HepG2 (cell line): ENCODE data around the gene NT5C. TPM values are rescaled to one million over a fixed set of nuclear protein-coding genes. Genes with fewer than 3 reads are reported as not detected.

Source experiments
- ERF ChIP-seq: IDR thresholded peaks from 2 replicates; pipeline ENCODE4 v1.6.1; 2018; ENCODE audit warnings: missing biosample characterization, missing genetic modification reagents
- GLMP ChIP-seq: sonication (generic); formaldehyde crosslinking; IDR thresholded peaks from 2 replicates; pipeline ENCODE4 v1.9.0; 2021; ENCODE audit warnings: missing genetic modification reagents, mild to moderate bottlenecking, borderline replicate concordance
- GPN1 ChIP-seq: sonication (generic); formaldehyde crosslinking; IDR thresholded peaks from 2 replicates; pipeline ENCODE4 v1.5.1; 2020; ENCODE audit warnings: missing genetic modification reagents, borderline replicate concordance
- HDAC1 ChIP-seq: sonication (generic); formaldehyde crosslinking; IDR thresholded peaks from 2 replicates; pipeline ENCODE4 v1.5.1; 2020; ENCODE audit warnings: mild to moderate bottlenecking, missing genetic modification reagents
- HINFP ChIP-seq: sonication (generic); formaldehyde crosslinking; IDR thresholded peaks from 2 replicates; pipeline ENCODE4 v1.4.0; 2020; ENCODE audit warnings: low read depth, mild to moderate bottlenecking, missing genetic modification reagents
- JUND ChIP-seq: sonication (generic); formaldehyde crosslinking; IDR thresholded peaks from 2 replicates; pipeline ENCODE4 v1.8.0; 2022; ENCODE audit warnings: mild to moderate bottlenecking, missing genetic modification reagents
- KDM2A ChIP-seq: sonication (generic); formaldehyde crosslinking; IDR thresholded peaks from 2 replicates; pipeline ENCODE4 v1.4.0; 2020; ENCODE audit warnings: low read depth, missing genetic modification reagents, borderline replicate concordance
- KLF16 ChIP-seq, 2 experiments: sonication (generic) in 1 of 2; formaldehyde crosslinking in 1 of 2; IDR thresholded peaks; 2 replicates each; pipeline versions ENCODE4 v1.6.1 to v1.8.0; 2016 to 2023; ENCODE audit warnings: missing genetic modification reagents in 2 of 2, missing compliant biosample characterization in 1 of 2
- MEF2D ChIP-seq: sonication (generic); formaldehyde crosslinking; IDR thresholded peaks from 2 replicates; pipeline ENCODE4 v1.5.1; 2020; ENCODE audit warnings: mild to moderate bottlenecking, missing genetic modification reagents
- NFKB2 ChIP-seq: sonication (generic); formaldehyde crosslinking; IDR thresholded peaks from 2 replicates; pipeline ENCODE4 v1.4.0; 2020; ENCODE audit warnings: missing genetic modification reagents, borderline replicate concordance
- RELA ChIP-seq: sonication (generic); formaldehyde crosslinking; IDR thresholded peaks from 2 replicates; pipeline ENCODE4 v1.4.0; 2020; ENCODE audit warnings: missing genetic modification reagents
- XBP1 ChIP-seq: sonication (generic); formaldehyde crosslinking; IDR thresholded peaks from 2 replicates; pipeline ENCODE4 v1.5.0; 2020; ENCODE audit warnings: missing genetic modification reagents
- ZBTB43 ChIP-seq: sonication (generic); formaldehyde crosslinking; conservative IDR thresholded peaks from 2 replicates; pipeline ENCODE4 v1.4.0; 2020; ENCODE audit warnings: missing genetic modification reagents
- ZNF275 ChIP-seq: sonication (generic); formaldehyde crosslinking; IDR thresholded peaks from 2 replicates; pipeline ENCODE4 v1.8.0; 2022; ENCODE audit warnings: missing genetic modification reagents, mild to moderate bottlenecking, inconsistent platforms, borderline replicate concordance
- ZNF44 ChIP-seq: sonication (generic); formaldehyde crosslinking; IDR thresholded peaks from 2 replicates; pipeline ENCODE4 v1.5.1; 2020; ENCODE audit warnings: mild to moderate bottlenecking, missing genetic modification reagents
- ZNF574 ChIP-seq: sonication (generic); formaldehyde crosslinking; IDR thresholded peaks from 2 replicates; pipeline ENCODE4 v1.4.0; 2020; ENCODE audit warnings: missing genetic modification reagents
- ZNF605 ChIP-seq: sonication (generic); formaldehyde crosslinking; IDR thresholded peaks from 2 replicates; pipeline ENCODE4 v1.8.0; 2022; ENCODE audit warnings: mild to moderate bottlenecking, missing genetic modification reagents
- ZNF747 ChIP-seq: sonication (generic); formaldehyde crosslinking; IDR thresholded peaks from 2 replicates; pipeline ENCODE4 v1.8.1; 2023; ENCODE audit warnings: missing genetic modification reagents, mild to moderate bottlenecking, borderline replicate concordance
- ZNF761 ChIP-seq: sonication (generic); formaldehyde crosslinking; conservative IDR thresholded peaks from 2 replicates; pipeline ENCODE4 v1.4.0; 2020; ENCODE audit warnings: mild to moderate bottlenecking, missing genetic modification reagents
- ZNF891 ChIP-seq: sonication (generic); formaldehyde crosslinking; IDR thresholded peaks from 2 replicates; pipeline ENCODE4 v1.5.0; 2020; ENCODE audit warnings: mild to moderate bottlenecking, missing genetic modification reagents
- polyA plus RNA-seq, 8 experiments: library from polyadenylated mRNA; depleted of rRNA in 3 of 8; stranded (reverse) in 7 of 8; unstranded in 1 of 8; fragments of >200 nt; fragmentation: Illumina TruSeq in 4 of 8; extraction: Trizol in 4 of 8; gene quantifications; 2 replicates each; pipeline versions ENCODE4 v1.2.1 to v1.2.3, GENCODE V29; 2011 to 2016; ENCODE audit warnings: low read depth in 4 of 8, missing spikeins in 1 of 8, mixed read lengths in 1 of 8; ENCODE audit not compliant: insufficient read depth in 1 of 8
- total RNA-seq, 5 experiments: library from RNA; depleted of rRNA; stranded (reverse); fragments of >200 nt; fragmentation: Illumina TruSeq; extraction: Trizol; gene quantifications; 2 replicates each; pipeline ENCODE4 v1.2.3, GENCODE V29; 2016; ENCODE audit warnings: low read depth in 1 of 5

NT5C gene
- total and polyA plus RNA-seq, 2 of the 13 experiments (the other 11 are each of a cell fraction or from before 2014, with no cell fraction given), result 42.8 to 48.6 TPM

GRCh38 chr17:75087558-75088453 lies 43.7 kb downstream of the NT5C start, which contains the start of gene SLC16A5 (continued):
- TF ChIP-seq JUND (CRISPR knock-in tag), result no peak
- TF ChIP-seq NFKB2 (CRISPR knock-in tag), result no peak
- TF ChIP-seq MEF2D (CRISPR knock-in tag), result no peak; the same call in 1 of the 2 replicates
- 0 out of 2 replicates have a peak, but pooled peaks have one; percentile 57 for TF ChIP-seq ZNF747
- TF ChIP-seq ZNF574, result peak; percentile 27; the same call in 1 of the 2 replicates
- TF ChIP-seq HINFP (CRISPR knock-in tag), result no peak
- no peak for TF ChIP-seq ZNF44
- no peak for TF ChIP-seq GLMP
- TF ChIP-seq XBP1 (CRISPR knock-in tag), result no peak
- peak; percentile 63; the same call in 1 of the 2 replicates for TF ChIP-seq ERF (CRISPR knock-in tag)
- peak in 1 of 2 experiments; percentile 64; a peak in 1 of 4 replicates for TF ChIP-seq KLF16 (CRISPR knock-in tag; IDR thresholded peaks at IDR 0.05)
- no peak for TF ChIP-seq GPN1 (CRISPR knock-in tag)
- TF ChIP-seq ZNF761, result peak; percentile 49; the same call in 1 of the 2 replicates
- TF ChIP-seq ZNF275, result no peak
- TF ChIP-seq RELA (CRISPR knock-in tag), result no peak
- TF ChIP-seq KDM2A (CRISPR knock-in tag), result peak; percentile 26; the same call in 1 of the 2 replicates
- TF ChIP-seq ZNF605, result 0 out of 2 replicates have a peak, but pooled peaks have one; percentile 0
- TF ChIP-seq ZBTB43 (CRISPR knock-in tag), result peak; percentile 92
- TF ChIP-seq HDAC1, result no peak
- no peak for TF ChIP-seq ZNF891 (CRISPR knock-in tag)
